HEK293T (cell line): ENCODE measurements around the gene DNASE1L2.

Experiments
- BHLHE40 ChIP-seq: fragments of 450-650 bp; IDR thresholded peaks from 2 replicates; pipeline ENCODE4 v1.6.1; 2016; ENCODE audit warnings: mild to moderate bottlenecking, moderate library complexity, borderline replicate concordance
- FOXM1 ChIP-seq: fragments of 450-650 bp; IDR thresholded peaks from 2 replicates; pipeline ENCODE4 v1.6.1; 2017; ENCODE audit warnings: mild to moderate bottlenecking, borderline replicate concordance
- LEF1 ChIP-seq: fragments of 450-650 bp; IDR thresholded peaks from 2 replicates; pipeline ENCODE4 v1.6.1; 2017; ENCODE audit warnings: mild to moderate bottlenecking, borderline replicate concordance
- NFRKB ChIP-seq: fragments of 450-650 bp; IDR thresholded peaks from 2 replicates; pipeline ENCODE4 v1.6.1; 2016; ENCODE audit warnings: mild to moderate bottlenecking, moderate library complexity
- TARDBP ChIP-seq: fragments of 450-650 bp; IDR thresholded peaks from 2 replicates; pipeline ENCODE4 v1.6.1; 2016

DNA sequence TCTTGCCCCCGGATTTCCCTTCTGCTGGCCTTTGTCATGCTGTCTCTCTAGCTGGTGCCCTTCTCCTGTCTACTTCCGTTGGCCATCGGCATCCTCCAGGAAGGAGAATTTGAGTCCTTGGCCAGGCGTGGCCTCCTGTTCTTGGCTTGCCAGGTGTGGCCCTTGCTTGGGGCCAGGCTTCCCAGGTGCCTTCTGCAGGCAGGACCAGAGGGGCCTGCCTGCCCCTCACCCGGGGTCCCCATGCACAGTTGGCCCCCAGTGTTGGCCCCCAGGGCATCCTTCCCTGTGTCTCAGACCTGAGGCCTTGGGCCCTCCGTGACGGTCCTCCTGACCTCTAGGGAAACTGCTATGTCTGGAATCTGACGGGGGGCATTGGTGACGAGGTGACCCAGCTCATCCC, 28.4 kb upstream of the DNASE1L2 start:
- no peak for TF ChIP-seq TARDBP
- TF ChIP-seq NFRKB: no peak
- no peak for TF ChIP-seq FOXM1
- TF ChIP-seq BHLHE40: no peak
- TF ChIP-seq LEF1: no peak
